ENCODE results near the gene CDH13.
"Not testable (repeated sequence)": the region's sequence is repeated elsewhere in the genome, so short reads cannot be mapped to it uniquely, and the experiment has no call there.

The CDH13 gene

DNA sequence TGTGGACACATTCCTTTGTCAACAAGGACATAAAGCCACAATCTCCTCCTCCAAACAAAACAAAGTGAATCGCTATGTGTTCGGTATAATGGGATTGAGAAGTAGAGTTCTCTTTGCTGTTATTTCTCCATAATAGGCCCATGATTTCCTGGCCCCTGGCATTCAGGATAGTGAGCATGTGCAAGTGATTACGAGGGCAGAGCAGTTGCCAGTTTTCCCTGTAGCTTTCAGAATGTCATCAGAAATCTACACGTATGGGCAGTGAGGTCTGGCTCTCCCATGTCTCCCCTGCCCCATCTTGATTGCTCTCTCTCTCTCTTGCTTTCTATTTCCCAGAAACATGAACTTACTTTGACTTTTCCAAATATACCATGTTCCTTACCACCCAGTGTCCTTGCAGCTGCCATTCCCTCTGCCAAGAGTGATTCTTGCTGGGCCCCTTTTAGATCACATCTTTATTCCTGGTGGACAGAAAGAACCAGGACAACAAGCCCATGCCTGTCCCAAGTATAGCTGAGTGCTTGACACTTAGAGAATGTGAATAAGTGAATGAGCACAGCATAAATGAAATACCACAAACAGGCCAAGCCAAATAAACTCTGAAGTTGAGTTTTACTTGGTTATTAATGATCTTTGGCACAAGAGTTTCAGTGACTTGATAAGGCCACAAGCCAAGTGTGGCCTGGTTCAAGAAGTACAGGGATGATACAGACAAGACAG lies 273.1 kb downstream of the CDH13 start:
- Histone ChIP-seq H3K27me3 (no peaks in the 10 kb centered on the region), H3K27ac (no peak overlapping the region), H3K36me3 (no peaks in the 10 kb centered on the region), H3K4me2 (no peak overlapping the region), H3K9me3 (replicated peaks in 1 of 11) (no peaks in the 10 kb centered on the region), H3K9ac (no peak overlapping the region), H3K4me3 (no peak overlapping the region), H4K20me1 (no peaks in the 10 kb centered on the region), H3K4me1 (no peaks in the 10 kb centered on the region)
- TF ChIP-seq Cebpa-rat (IDR thresholded peaks at IDR 0.05) = no peak

GRCh38 chr16:82900559-82900958 lies 273.8 kb downstream of the CDH13 start:
- Histone ChIP-seq H3K9ac (no peak overlapping the region), H3K4me2 (no peak overlapping the region), H4K20me1 (no peaks in the 10 kb centered on the region), H3K27ac (no peak overlapping the region), H3K4me3 (no peak overlapping the region), H3K4me1 (no peaks in the 10 kb centered on the region), H3K36me3 (no peaks in the 10 kb centered on the region), H3K27me3 (no peaks in the 10 kb centered on the region), H3K9me3 (replicated peaks in 1 of 11) (no peaks in the 10 kb centered on the region)
- TF ChIP-seq Cebpa-rat (IDR thresholded peaks at IDR 0.05) = no peak

GRCh38 chr16:82911925-82912324 lies 285.2 kb downstream of the CDH13 start:
- H3K4me2 ChIP-seq = no peak overlapping the region
- no peak overlapping the region for H3K27ac ChIP-seq
- no peak overlapping the region for H3K9ac ChIP-seq
- no peak overlapping the region for H3K4me3 ChIP-seq
- H3K36me3 ChIP-seq = no peaks in the 10 kb centered on the region
- peaks cover 0 to 7% (median 0%) of the 10 kb centered on the region in 11 experiments; a peak in 4 of 22 replicates for H3K27me3 ChIP-seq
- H3K4me1 ChIP-seq = no peaks in the 10 kb centered on the region; a peak in 1 of 20 replicates
- TF ChIP-seq Cebpa-rat (IDR thresholded peaks at IDR 0.05) = no peak
- peaks cover 0 to 6% (median 0%) of the 10 kb centered on the region in 11 experiments; a peak in 3 of 22 replicates for H3K9me3 ChIP-seq (replicated peaks in 1 of 11)
- H4K20me1 ChIP-seq = no peaks in the 10 kb centered on the region

DNA sequence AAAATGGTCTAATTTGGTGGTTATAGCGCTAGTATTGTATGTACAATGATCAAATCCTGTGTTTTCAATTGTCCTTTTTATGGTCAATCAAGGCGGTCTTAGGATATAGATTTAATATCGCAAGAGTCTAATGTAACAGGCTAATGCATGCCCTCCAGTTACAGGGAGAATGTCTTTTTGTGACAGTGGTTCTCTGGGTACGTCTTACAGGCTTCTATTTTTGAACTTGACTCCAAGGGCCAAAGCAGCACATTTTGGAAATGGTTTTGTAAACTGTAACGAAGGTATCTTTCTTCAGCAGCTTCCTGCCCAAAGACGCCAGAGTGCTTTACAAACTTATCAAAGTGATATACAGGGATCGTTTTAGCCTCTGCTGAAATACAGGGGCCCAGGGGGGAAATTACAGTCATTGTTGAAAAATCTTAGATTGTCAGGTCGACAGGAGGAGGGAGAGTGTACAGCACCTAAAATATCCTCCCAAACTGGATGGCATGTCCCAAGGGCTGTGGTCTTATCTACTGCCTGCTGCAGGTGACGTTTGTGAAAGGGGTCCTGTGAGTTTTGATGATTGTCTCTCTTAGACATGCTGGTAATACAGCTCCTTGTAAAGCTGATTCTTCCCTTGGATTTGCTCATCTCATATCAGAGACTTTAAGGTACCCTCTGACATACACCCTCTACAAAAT lies 288.5 kb downstream of the CDH13 start:
- peaks cover 0 to 8% (median 0%) of the 10 kb centered on the region in 11 experiments; a peak in 6 of 22 replicates for H3K9me3 ChIP-seq (replicated peaks in 1 of 11)
- peaks cover 0 to 18% (median 5%) of the 10 kb centered on the region in 11 experiments; a peak in 8 of 22 replicates for H3K27me3 ChIP-seq
- no peak overlapping the region for H3K9ac ChIP-seq

GRCh38 chr16:82917886-82918595 lies 291.3 kb downstream of the CDH13 start:
- Histone ChIP-seq H3K9ac (no peak overlapping the region), H3K36me3 (no peaks in the 10 kb centered on the region), H3K4me2 (no peak overlapping the region), H4K20me1 (no peaks in the 10 kb centered on the region; a peak in 1 of 22 replicates), H3K27ac (no peak overlapping the region), H3K27me3 (peaks cover 13 to 36% (median 22%) of the 10 kb centered on the region in 11 experiments), H3K4me1 (peaks cover 0 to 4% (median 0%) of the 10 kb centered on the region in 10 experiments; a peak in 4 of 20 replicates), H3K9me3 (replicated peaks in 1 of 11) (peaks cover 0 to 14% (median 8%) of the 10 kb centered on the region in 11 experiments; a peak in 14 of 22 replicates), H3K4me3 (no peak overlapping the region)
- no peak for TF ChIP-seq Cebpa-rat (IDR thresholded peaks at IDR 0.05)

More for the DNA sequence above, 288.5 kb downstream of the CDH13 start:
- Histone ChIP-seq H3K4me2 (no peak overlapping the region), H3K27ac (no peak overlapping the region), H3K4me3 (no peak overlapping the region), H3K36me3 (no peaks in the 10 kb centered on the region), H4K20me1 (no peaks in the 10 kb centered on the region), H3K4me1 (no peaks in the 10 kb centered on the region)
- no peak for TF ChIP-seq Cebpa-rat (IDR thresholded peaks at IDR 0.05)

GRCh38 chr16:82924075-82924854 lies 297.5 kb downstream of the CDH13 start:
- no peak for TF ChIP-seq Cebpa-rat (IDR thresholded peaks at IDR 0.05)
- Histone ChIP-seq H3K4me2 (peak overlapping the region in 10 of 11 experiments; percentile 18 to 68 (median 45); a peak in 15 of 22 replicates), H3K27ac (no peak overlapping the region), H3K9ac (no peak overlapping the region), H4K20me1 (no peaks in the 10 kb centered on the region; a peak in 1 of 22 replicates), H3K9me3 (replicated peaks in 1 of 11) (peaks cover 0 to 27% (median 12%) of the 10 kb centered on the region in 11 experiments; a peak in 15 of 22 replicates), H3K27me3 (peaks cover 25 to 70% (median 53%) of the 10 kb centered on the region in 11 experiments), H3K4me1 (peaks cover 9 to 21% (median 15%) of the 10 kb centered on the region in 10 experiments; a peak in 19 of 20 replicates), H3K36me3 (no peaks in the 10 kb centered on the region), H3K4me3 (no peak overlapping the region)

DNA sequence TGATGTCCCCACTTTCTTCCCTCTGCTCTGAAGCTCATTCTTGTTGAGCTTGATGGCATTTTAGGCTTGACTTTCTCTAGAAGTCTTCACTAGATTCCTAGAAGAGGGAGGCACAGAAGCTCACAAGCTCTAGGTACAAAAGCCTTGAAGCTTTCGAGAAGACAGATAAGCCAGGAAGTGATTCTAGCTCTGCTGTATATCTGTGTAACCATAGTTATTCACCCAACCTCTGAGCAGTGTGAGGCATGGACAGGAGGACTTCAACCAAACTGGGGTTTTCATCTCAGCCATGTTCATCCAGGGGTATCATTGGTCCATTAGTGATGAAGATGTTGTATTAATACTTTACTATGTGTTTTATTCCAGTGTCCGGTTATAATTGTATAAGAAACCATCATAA lies 299.7 kb downstream of the CDH13 start:
- Histone ChIP-seq H3K36me3 (no peaks in the 10 kb centered on the region), H4K20me1 (no peaks in the 10 kb centered on the region; a peak in 1 of 22 replicates), H3K4me2 (no peak overlapping the region), H3K27me3 (peaks cover 22 to 54% (median 47%) of the 10 kb centered on the region in 11 experiments), H3K9me3 (replicated peaks in 1 of 11) (peaks cover 0 to 13% (median 5%) of the 10 kb centered on the region in 11 experiments; a peak in 9 of 22 replicates), H3K4me1 (peaks cover 9 to 21% (median 15%) of the 10 kb centered on the region in 10 experiments; a peak in 19 of 20 replicates), H3K27ac (no peak overlapping the region), H3K4me3 (no peak overlapping the region), H3K9ac (no peak overlapping the region)
- no peak for TF ChIP-seq Cebpa-rat (IDR thresholded peaks at IDR 0.05)

GRCh38 chr16:82933933-82934332 lies 307.2 kb downstream of the CDH13 start:
- H3K36me3 ChIP-seq, H3K27ac ChIP-seq, H4K20me1 ChIP-seq, H3K9ac ChIP-seq, H3K27me3 ChIP-seq, H3K4me2 ChIP-seq: not testable (repeated sequence)
- Histone ChIP-seq H3K9me3 (replicated peaks in 1 of 11) (peaks cover 40 to 52% (median 47%) of the 10 kb centered on the region in 11 experiments), H3K4me1 (peaks cover 8 to 22% (median 18%) of the 10 kb centered on the region in 10 experiments; a peak in 17 of 20 replicates), H3K4me3 (0 out of 20 replicates have a peak overlapping the region, but pooled peaks of 2 of the 10 experiments have one; percentile 18 to 19)

All from BLaER1 treated with 17β-estradiol and CSF1 and Interleukin-3, amounts not matched to agents 10 nM and 100 nM (cell line).